Type B pancreatic cell (in vitro differentiated cells): ENCODE measurements around the gene FAM3C. TPM values are rescaled to one million over a fixed set of nuclear protein-coding genes. Genes with fewer than 3 reads are reported as not detected.

Source experiments
- DNase-seq: peaks from one replicate; pipeline ENCODE4 v3.0.0; 2021; ENCODE audit warnings: mixed read lengths; ENCODE audit not compliant: unreplicated experiment; ENCODE audit errors: extremely low spot score
- H3K27ac Mint-ChIP-seq: 2 replicates; pipeline ENCODE4 v1.8.0; 2021; ENCODE audit warnings: mild to moderate bottlenecking, mixed read lengths
- H3K27me3 Mint-ChIP-seq: 2 replicates; pipeline ENCODE4 v1.8.0; 2021; ENCODE audit warnings: mixed read lengths
- H3K36me3 Mint-ChIP-seq: 2 replicates; pipeline ENCODE4 v1.8.0; 2021; ENCODE audit warnings: mixed read lengths
- H3K4me1 Mint-ChIP-seq: one replicate; pipeline ENCODE4 v1.8.0; 2021; ENCODE audit warnings: mixed read lengths; ENCODE audit not compliant: unreplicated experiment
- H3K4me3 Mint-ChIP-seq: 2 replicates; pipeline ENCODE4 v1.8.0; 2021; ENCODE audit warnings: mild to moderate bottlenecking, mixed read lengths
- H3K9me3 Mint-ChIP-seq: 2 replicates; pipeline ENCODE4 v1.8.0; 2021; ENCODE audit warnings: mixed read lengths
- total RNA-seq: library from RNA; stranded (reverse); gene quantifications from 2 replicates; pipeline ENCODE4 v1.2.1, GENCODE V29; 2021; ENCODE audit warnings: low replicate concordance
- TF ChIP-seq, protein P1 (sequence below): fragments of 200-600 bp; sonication (generic); conservative IDR thresholded peaks from 2 replicates; pipeline ENCODE4 v1.5.0; 2021; ENCODE audit warnings: antibody characterized with exemption, mild to moderate bottlenecking

FAM3C gene
- total RNA-seq, 1 donor from 2014 or later, result 73.9 TPM

DNA sequence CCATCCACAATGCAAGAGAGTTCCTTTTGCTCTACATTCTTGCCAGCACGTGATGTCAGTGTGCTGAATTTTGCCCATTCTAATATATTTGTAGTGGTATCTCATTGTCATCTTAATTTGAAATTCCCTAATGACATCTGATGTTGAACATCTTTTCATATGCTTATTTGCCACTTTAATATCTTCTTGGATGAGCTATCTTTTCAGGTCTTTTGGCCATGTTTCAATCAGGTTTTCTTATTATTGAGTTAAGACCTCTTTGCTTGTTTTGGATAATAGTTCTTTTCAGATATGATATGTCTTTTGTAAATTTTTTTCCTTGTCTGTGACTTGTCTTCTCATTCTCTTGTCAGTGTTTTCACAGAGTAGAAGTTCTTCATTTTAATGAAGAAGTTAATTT, 20.4 kb upstream of the FAM3C start:
- H3K27ac Mint-ChIP-seq, result no peak overlapping the region
- H3K27me3 Mint-ChIP-seq, result no peaks in the 10 kb centered on the region
- H3K4me3 Mint-ChIP-seq, result no peak overlapping the region
- TF ChIP-seq, protein P1, sequence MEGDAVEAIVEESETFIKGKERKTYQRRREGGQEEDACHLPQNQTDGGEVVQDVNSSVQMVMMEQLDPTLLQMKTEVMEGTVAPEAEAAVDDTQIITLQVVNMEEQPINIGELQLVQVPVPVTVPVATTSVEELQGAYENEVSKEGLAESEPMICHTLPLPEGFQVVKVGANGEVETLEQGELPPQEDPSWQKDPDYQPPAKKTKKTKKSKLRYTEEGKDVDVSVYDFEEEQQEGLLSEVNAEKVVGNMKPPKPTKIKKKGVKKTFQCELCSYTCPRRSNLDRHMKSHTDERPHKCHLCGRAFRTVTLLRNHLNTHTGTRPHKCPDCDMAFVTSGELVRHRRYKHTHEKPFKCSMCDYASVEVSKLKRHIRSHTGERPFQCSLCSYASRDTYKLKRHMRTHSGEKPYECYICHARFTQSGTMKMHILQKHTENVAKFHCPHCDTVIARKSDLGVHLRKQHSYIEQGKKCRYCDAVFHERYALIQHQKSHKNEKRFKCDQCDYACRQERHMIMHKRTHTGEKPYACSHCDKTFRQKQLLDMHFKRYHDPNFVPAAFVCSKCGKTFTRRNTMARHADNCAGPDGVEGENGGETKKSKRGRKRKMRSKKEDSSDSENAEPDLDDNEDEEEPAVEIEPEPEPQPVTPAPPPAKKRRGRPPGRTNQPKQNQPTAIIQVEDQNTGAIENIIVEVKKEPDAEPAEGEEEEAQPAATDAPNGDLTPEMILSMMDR, result no peak
- peaks cover 7% of the 10 kb centered on the region for H3K9me3 Mint-ChIP-seq
- no peaks in the 10 kb centered on the region for H3K4me1 Mint-ChIP-seq
- H3K36me3 Mint-ChIP-seq, result no peaks in the 10 kb centered on the region
- no peak for DNase-seq

DNA sequence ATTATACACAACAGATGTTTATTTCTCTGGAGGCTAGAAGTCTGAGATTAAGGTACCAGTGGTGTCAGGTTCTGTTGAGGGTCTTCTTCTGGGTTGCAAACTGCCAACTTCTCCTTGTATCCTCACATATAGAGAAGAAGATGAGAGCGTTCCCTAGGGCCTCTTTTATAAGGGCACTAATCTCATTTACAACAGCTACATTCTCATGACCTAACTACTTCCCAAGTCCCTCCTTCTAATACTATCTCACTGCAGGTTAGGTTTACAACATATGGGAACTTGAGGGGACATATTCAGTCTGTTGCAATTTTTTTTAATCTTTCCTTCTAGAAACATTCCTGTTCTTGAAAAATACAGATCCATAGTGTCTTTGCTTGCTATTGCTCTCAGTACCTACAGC, 18.3 kb upstream of the FAM3C start:
- H3K4me3 Mint-ChIP-seq, result no peak overlapping the region
- H3K4me1 Mint-ChIP-seq, result no peaks in the 10 kb centered on the region
- no peaks in the 10 kb centered on the region for H3K27me3 Mint-ChIP-seq
- TF ChIP-seq, protein P1, result no peak
- H3K9me3 Mint-ChIP-seq, result no peaks in the 10 kb centered on the region
- no peak for DNase-seq
- H3K36me3 Mint-ChIP-seq, result no peaks in the 10 kb centered on the region
- no peak overlapping the region for H3K27ac Mint-ChIP-seq

DNA sequence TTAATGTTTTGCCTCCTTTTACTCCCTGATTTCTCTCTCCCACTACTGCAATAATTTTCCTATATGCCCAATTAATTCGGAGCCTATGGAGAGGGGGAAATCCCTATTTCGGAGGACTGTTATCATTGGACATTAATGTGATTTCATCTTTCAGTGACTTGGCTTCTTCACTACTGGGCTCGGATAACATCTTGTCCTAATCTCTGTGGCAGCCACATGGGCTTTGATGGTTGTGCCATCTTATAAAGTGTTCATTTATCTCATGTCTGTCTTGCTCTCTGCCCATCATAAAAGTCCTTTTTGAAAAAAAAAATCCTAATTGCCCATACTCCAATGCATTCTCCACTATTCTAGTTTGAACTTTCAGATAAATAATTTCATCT, 15.5 kb upstream of the FAM3C start:
- Mint-ChIP-seq H3K4me3 (no peak overlapping the region), H3K36me3 (no peaks in the 10 kb centered on the region), H3K4me1 (peaks cover 6% of the 10 kb centered on the region), H3K27ac (no peak overlapping the region), H3K9me3 (no peaks in the 10 kb centered on the region), H3K27me3 (no peaks in the 10 kb centered on the region)
- TF ChIP-seq, protein P1, result no peak
- no peak for DNase-seq

DNA sequence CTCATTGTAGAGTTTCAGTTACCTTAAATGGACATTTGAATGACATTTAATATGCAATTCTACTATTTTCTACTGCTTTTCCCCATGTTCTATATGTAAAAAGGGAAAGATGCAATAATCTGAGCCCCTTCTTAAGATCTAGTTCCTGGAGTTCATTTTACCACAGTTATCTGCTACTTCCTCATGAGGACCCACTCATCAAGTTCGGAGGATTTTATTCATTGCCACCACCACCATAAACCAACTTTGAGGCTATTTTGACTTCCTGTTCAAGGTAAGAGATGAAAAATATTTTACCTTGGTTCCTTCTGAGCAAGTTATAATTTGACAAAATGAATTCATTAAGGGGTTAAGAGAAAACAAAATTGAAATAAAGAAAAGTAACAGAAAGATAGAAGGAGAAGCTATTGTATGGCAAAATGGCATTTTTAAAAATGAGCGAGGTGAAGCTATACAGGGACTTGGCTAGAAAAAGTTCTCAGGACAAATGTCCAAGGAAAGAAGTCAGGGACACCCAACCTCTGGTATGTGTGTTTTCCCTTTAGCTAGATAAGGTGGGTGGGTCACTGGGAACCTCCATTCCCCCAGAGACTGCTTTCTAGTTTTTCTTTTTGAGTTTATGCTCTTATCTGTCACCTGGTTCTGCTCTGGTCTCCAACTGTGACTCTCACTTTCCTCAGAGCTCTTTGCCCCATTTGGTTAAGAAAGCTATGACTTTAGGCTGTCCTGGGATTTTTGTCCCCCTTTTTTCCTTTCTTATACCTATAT, 14.9 kb upstream of the FAM3C start:
- Mint-ChIP-seq H3K4me3 (no peak overlapping the region), H3K9me3 (no peaks in the 10 kb centered on the region), H3K27ac (no peak overlapping the region), H3K36me3 (no peaks in the 10 kb centered on the region), H3K27me3 (no peaks in the 10 kb centered on the region), H3K4me1 (peaks cover 10% of the 10 kb centered on the region)
- DNase-seq, result no peak
- TF ChIP-seq, protein P1, result no peak

DNA sequence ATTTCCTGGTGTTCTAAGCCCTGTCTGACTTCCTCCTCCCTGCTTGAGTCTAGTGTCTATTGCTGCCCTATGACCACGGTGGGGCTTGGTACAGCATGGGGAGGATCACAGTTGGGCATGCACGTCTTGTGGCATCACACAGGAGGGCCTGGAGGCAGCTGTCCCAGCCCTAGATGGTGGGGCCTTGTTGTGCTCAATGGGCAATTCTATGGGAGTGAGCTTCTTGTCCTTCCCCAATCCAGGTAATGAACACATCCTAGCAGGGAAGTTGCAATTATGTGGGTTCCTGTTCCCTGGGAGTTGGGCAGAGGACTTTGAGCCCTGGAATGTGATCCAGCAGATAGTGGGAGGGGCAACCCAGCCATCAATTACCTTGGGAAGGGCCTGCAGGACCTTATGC, 10.8 kb upstream of the FAM3C start:
- H3K4me3 Mint-ChIP-seq, result no peak overlapping the region
- DNase-seq, result no peak
- H3K9me3 Mint-ChIP-seq, result no peaks in the 10 kb centered on the region
- TF ChIP-seq, protein P1, result no peak
- peaks cover 10% of the 10 kb centered on the region for H3K4me1 Mint-ChIP-seq
- H3K27ac Mint-ChIP-seq, result no peak overlapping the region
- no peaks in the 10 kb centered on the region for H3K27me3 Mint-ChIP-seq
- H3K36me3 Mint-ChIP-seq, result no peaks in the 10 kb centered on the region
